ENCODE measurements around the gene SLC5A9. TPM values are rescaled to one million over a fixed set of nuclear protein-coding genes. Genes with fewer than 3 reads are reported as not detected.
A peak's percentile ranks its signal among the peaks of the same experiment; 100 is the strongest.

Gene SLC5A9
- total RNA-seq, 6 donors from 2014 or later, result 2.9 to 21.0 (median 6.1) TPM

DNA sequence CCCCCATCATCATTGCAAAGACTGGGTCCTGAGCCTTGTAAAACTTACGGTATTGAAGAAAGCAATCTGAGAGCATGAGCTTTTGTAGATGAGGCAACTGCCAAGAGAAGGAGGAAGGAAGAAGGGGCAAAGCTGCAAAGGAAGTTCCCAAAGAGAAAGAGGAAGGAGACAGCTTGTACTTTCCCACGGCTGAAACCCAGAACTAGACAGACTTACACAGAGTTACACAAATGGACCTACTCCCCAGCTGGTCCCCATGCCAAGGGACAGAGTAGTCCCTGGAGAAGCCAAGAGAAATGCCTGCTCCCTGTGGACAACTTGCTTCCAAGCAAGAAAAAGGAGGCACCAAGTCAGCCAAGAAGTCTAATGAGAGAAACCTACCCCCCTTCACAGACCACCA lies 22.6 kb downstream of the SLC5A9 start:
- 26 to 38% methylated on average over 2 of the region's 2 CpGs for WGBS, 2 donors
- Histone ChIP-seq H3K27ac (peak overlapping the region; percentile 60 to 79 (median 74)), H3K4me3 (no peak overlapping the region), H3K27me3 (no peaks in the 10 kb centered on the region), H3K4me1 (peaks cover 14 to 22% (median 16%) of the 10 kb centered on the region in 4 donors), H3K36me3 (no peaks in the 10 kb centered on the region), H3K9me3 (no peaks in the 10 kb centered on the region)
- TF ChIP-seq EP300 (IDR thresholded peaks at IDR 0.05) (peak in 1 of 4 donors; percentile 43), POLR2AphosphoS5 (IDR thresholded peaks at IDR 0.05) (peak; percentile 35 to 36), POLR2A (IDR thresholded peaks at IDR 0.05) (peak in 1 of 4 donors; percentile 20)
- TF ChIP-seq, protein P1, sequence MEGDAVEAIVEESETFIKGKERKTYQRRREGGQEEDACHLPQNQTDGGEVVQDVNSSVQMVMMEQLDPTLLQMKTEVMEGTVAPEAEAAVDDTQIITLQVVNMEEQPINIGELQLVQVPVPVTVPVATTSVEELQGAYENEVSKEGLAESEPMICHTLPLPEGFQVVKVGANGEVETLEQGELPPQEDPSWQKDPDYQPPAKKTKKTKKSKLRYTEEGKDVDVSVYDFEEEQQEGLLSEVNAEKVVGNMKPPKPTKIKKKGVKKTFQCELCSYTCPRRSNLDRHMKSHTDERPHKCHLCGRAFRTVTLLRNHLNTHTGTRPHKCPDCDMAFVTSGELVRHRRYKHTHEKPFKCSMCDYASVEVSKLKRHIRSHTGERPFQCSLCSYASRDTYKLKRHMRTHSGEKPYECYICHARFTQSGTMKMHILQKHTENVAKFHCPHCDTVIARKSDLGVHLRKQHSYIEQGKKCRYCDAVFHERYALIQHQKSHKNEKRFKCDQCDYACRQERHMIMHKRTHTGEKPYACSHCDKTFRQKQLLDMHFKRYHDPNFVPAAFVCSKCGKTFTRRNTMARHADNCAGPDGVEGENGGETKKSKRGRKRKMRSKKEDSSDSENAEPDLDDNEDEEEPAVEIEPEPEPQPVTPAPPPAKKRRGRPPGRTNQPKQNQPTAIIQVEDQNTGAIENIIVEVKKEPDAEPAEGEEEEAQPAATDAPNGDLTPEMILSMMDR (IDR thresholded peaks at IDR 0.05), result no peak
- DNase-seq (peak in 1 of 2 donors; percentile 49), ATAC-seq (ENCODE audit: low FRiP score in 2 of 2) (peak; percentile 70 to 79)

GRCh38 chr1:48246727-48247126 lies 24.2 kb downstream of the SLC5A9 start:
- peak in 1 of 2 donors; percentile 74 for DNase-seq
- peaks cover 14 to 22% (median 16%) of the 10 kb centered on the region in 4 donors for H3K4me1 ChIP-seq
- TF ChIP-seq POLR2AphosphoS5 (IDR thresholded peaks at IDR 0.05), result no peak
- TF ChIP-seq, protein P1 (IDR thresholded peaks at IDR 0.05), result no peak
- TF ChIP-seq POLR2A (IDR thresholded peaks at IDR 0.05), result no peak
- no peak for TF ChIP-seq EP300 (IDR thresholded peaks at IDR 0.05)
- H3K27me3 ChIP-seq, result no peaks in the 10 kb centered on the region
- no peak overlapping the region for H3K4me3 ChIP-seq
- H3K36me3 ChIP-seq, result no peaks in the 10 kb centered on the region
- H3K27ac ChIP-seq, result no peak overlapping the region
- 44 to 78% methylated on average over 1 of the region's 1 CpG for WGBS, 2 donors
- ATAC-seq (ENCODE audit: low FRiP score in 2 of 2), result peak; percentile 35 to 63
- H3K9me3 ChIP-seq, result no peaks in the 10 kb centered on the region

DNA sequence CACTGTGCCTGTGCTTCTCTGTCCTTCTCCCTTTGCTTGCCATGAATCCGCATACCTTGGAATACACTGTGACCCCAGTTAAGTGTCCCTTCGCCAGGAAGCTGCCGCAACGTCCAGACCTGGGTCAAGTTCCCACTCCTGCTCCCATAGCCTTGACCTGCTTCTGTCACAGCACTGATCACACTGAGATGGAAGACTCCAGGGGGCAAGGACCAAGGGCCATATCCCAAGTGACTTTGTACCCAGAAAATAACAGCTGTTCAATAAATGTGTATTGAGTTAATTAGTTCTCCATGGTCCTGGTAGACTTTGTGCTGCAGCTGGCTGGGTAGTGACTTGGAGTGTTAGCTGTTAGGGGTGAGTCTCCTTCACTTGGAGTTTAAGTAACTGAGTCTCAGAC lies 25.8 kb downstream of the SLC5A9 start:
- Histone ChIP-seq H3K27ac (no peak overlapping the region), H3K36me3 (no peaks in the 10 kb centered on the region), H3K4me3 (no peak overlapping the region), H3K4me1 (peaks cover 14 to 19% (median 16%) of the 10 kb centered on the region in 4 donors), H3K9me3 (no peaks in the 10 kb centered on the region), H3K27me3 (no peaks in the 10 kb centered on the region)
- DNase-seq (no peak), ATAC-seq (ENCODE audit: low FRiP score in 2 of 2) (no peak)
- WGBS, 2 donors, result 83 to 90% methylated on average over 4 of the region's 4 CpGs
- TF ChIP-seq POLR2AphosphoS5 (IDR thresholded peaks at IDR 0.05) (no peak), POLR2A (IDR thresholded peaks at IDR 0.05) (no peak), EP300 (IDR thresholded peaks at IDR 0.05) (no peak)
- TF ChIP-seq, protein P1 (IDR thresholded peaks at IDR 0.05), result no peak

DNA sequence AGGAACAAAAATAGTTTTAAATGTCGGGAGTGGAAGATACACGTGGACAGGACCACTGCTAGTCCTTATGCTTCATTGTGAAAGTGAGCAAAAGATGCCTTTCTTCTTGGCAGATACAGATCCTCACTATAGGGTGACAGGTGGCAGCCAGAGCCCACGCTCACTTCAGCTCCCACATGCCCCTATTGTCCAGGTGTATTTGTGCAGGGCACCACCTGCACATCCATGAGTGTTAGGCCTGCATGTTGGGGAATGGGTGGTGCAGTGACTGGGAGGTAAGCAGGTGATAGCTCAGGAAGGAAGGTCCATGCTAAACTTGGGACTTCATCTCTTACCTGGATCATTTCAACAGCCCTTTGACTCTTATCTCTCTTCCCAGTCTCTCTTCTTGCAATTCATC lies 27.4 kb downstream of the SLC5A9 start:
- Histone ChIP-seq H3K27me3 (no peaks in the 10 kb centered on the region), H3K4me3 (no peak overlapping the region), H3K4me1 (peaks cover 11 to 19% (median 16%) of the 10 kb centered on the region in 4 donors), H3K27ac (no peak overlapping the region), H3K36me3 (no peaks in the 10 kb centered on the region), H3K9me3 (no peaks in the 10 kb centered on the region)
- ATAC-seq (ENCODE audit: low FRiP score in 2 of 2) (no peak), DNase-seq (no peak)
- WGBS, 2 donors, result 91 to 94% methylated on average over 3 of the region's 3 CpGs
- no peak for TF ChIP-seq EP300 (IDR thresholded peaks at IDR 0.05)
- TF ChIP-seq POLR2AphosphoS5 (IDR thresholded peaks at IDR 0.05), result no peak
- TF ChIP-seq POLR2A (IDR thresholded peaks at IDR 0.05), result no peak
- TF ChIP-seq, protein P1 (IDR thresholded peaks at IDR 0.05), result no peak

DNA sequence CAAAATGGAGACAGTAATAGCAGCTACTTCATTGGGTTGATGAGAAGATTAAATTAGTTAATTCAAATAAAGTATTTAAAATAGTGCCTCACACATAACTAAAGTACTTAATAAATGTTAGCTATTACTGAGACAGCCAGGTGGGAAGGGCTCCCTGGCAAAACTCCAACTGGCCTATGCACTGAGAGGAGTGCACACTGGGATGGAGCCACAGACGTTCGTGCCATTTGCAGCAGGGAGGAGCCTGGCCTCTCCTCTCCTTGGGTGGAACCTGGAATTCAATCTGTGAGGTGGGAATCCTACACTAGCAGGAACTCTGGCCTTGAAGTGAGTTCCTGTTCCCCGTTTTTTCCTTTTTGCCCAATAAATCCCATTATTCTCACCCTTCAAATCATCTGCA lies 28.1 kb downstream of the SLC5A9 start:
- Histone ChIP-seq H3K27me3 (no peaks in the 10 kb centered on the region), H3K36me3 (no peaks in the 10 kb centered on the region), H3K4me1 (peaks cover 10 to 17% (median 11%) of the 10 kb centered on the region in 4 donors), H3K27ac (no peak overlapping the region), H3K4me3 (no peak overlapping the region), H3K9me3 (no peaks in the 10 kb centered on the region)
- WGBS, 2 donors, result 52 to 58% methylated on average over 3 of the region's 3 CpGs
- ATAC-seq (ENCODE audit: low FRiP score in 2 of 2) (no peak), DNase-seq (no peak)
- TF ChIP-seq, protein P1 (IDR thresholded peaks at IDR 0.05), result no peak
- TF ChIP-seq POLR2A (IDR thresholded peaks at IDR 0.05), result no peak
- no peak for TF ChIP-seq POLR2AphosphoS5 (IDR thresholded peaks at IDR 0.05)
- TF ChIP-seq EP300 (IDR thresholded peaks at IDR 0.05), result no peak

All from upper lobe of left lung (tissue), 6 donors.